HFFc6 (cell line): Measurements from ENCODE around the gene NDUFB7. TPM values are rescaled to one million over a fixed set of nuclear protein-coding genes. Genes with fewer than 3 reads are reported as not detected.
"Not testable (repeated sequence)": the region's sequence is repeated elsewhere in the genome, so short reads cannot be mapped to it uniquely, and the experiment has no call there.

ENCODE experiments used
- DNase-seq: peaks from one replicate; pipeline ENCODE4 v3.0.0-alpha.2; 2018
- H3K27ac Mint-ChIP-seq: 2 replicates; pipeline ENCODE4 v1.8.0; 2020; ENCODE audit warnings: mild to moderate bottlenecking, mixed read lengths
- H3K27me3 Mint-ChIP-seq: 2 replicates; pipeline ENCODE4 v1.8.0; 2021; ENCODE audit warnings: mild to moderate bottlenecking, moderate library complexity, mixed read lengths; ENCODE audit not compliant: insufficient read depth
- H3K36me3 Mint-ChIP-seq: 2 replicates; pipeline ENCODE4 v1.8.0; 2021; ENCODE audit warnings: low read depth, mixed read lengths
- H3K4me1 Mint-ChIP-seq: 2 replicates; pipeline ENCODE4 v1.8.0; 2020; ENCODE audit warnings: low read depth, mixed read lengths
- H3K4me3 Mint-ChIP-seq: 2 replicates; pipeline ENCODE4 v1.8.0; 2020; ENCODE audit warnings: mild to moderate bottlenecking, moderate library complexity, mixed read lengths
- H3K9me3 Mint-ChIP-seq: 2 replicates; pipeline ENCODE4 v1.8.0; 2020; ENCODE audit warnings: mild to moderate bottlenecking, mixed read lengths
- total RNA-seq, 6 experiments: library from RNA; stranded (reverse); fragmentation: NEBNext Ultra II Directional; extraction: Animal tissue kit (Norgen Biotek cat#: 25700); gene quantifications; 2 replicates in 1 of 6; 3 replicates in 5 of 6; pipeline ENCODE4 v1.2.3, GENCODE V29; 2021
- TF ChIP-seq, protein P1 (sequence below): fragments of 200-600 bp; sonication (generic); IDR thresholded peaks from 2 replicates; pipeline ENCODE4 v1.5.0; 2021; ENCODE audit warnings: antibody characterized with exemption, mild to moderate bottlenecking

Gene NDUFB7
- total RNA-seq, 6 experiments from 2014 or later = 167 to 227 (median 199) TPM

DNA sequence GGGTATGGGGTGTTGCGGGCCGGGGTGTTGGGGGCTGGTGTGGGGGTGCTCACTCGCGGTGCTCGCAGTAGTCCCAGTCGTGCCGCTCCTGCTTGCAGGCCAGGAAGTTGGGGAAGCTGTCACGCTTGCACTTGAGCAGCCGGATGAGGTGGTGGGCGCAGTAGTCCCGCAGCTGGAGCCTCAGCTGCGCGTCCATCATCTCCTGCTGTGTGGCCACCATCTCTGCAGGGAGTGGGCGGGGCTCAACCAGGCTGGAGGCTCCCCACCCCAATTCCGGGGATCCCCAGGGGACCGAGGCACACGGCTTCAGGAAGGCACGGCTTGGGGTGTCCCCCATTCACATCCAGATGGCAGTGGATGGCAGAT, 5.2 kb downstream of the NDUFB7 start:
- H3K36me3 Mint-ChIP-seq = peaks cover 7% of the 10 kb centered on the region
- H3K9me3 Mint-ChIP-seq = no peaks in the 10 kb centered on the region

DNA sequence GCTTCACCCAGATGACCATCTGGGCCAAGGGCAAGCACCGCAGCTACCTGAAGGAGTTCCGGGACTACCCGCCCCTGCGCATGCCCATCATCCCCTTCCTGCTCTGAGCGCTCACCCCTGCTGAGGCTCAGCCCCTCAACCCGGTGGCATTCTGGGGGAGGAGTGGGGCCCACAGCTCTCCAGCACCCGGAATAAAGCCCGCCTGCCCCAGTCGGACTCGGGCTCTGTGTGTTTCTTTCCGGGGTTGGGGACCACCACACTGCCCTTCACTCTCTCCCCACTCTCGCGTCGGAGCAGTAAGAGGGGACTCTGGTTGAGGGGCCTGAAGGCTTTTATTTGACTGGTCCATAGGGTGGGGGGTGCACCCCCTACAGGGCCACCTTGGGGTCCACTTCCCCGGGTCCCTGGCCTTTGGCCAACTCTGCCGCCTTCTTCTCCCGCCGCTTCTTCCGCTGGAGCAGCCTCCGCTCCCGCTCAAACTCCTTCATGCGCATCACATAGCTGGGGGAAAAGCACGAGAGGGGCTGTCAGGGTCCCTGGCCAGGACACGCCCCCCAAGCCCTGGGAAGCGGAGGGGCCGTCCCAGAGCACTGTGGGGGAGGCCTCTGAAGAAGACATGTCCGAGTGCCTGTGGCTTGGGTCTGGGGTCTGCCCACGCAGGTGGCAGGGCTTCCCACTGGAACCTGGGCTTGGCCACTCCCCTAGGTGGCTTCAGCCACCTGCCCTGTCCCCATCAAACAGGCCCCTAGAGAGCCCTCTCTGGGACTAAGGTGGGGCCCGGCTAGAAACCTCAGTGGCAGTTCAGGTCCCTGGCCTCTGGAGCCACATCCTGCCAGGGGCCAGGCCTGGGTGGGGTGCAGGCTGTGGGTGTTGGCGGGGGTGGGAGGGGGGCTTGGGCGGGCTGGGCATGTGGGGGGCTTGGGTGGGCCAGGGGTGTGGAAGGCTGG, 5.8 kb downstream of the NDUFB7 start:
- Mint-ChIP-seq H3K27ac (no peak overlapping the region), H3K27me3 (no peaks in the 10 kb centered on the region), H3K9me3 (no peaks in the 10 kb centered on the region), H3K4me3 (no peak overlapping the region), H3K4me1 (peaks cover 6% of the 10 kb centered on the region; the same call in 1 of the 2 replicates), H3K36me3 (0 out of 2 replicates have a peak, but pooled peaks cover under 1% of the 10 kb centered on the region)
- no peak for DNase-seq
- TF ChIP-seq, protein P1, sequence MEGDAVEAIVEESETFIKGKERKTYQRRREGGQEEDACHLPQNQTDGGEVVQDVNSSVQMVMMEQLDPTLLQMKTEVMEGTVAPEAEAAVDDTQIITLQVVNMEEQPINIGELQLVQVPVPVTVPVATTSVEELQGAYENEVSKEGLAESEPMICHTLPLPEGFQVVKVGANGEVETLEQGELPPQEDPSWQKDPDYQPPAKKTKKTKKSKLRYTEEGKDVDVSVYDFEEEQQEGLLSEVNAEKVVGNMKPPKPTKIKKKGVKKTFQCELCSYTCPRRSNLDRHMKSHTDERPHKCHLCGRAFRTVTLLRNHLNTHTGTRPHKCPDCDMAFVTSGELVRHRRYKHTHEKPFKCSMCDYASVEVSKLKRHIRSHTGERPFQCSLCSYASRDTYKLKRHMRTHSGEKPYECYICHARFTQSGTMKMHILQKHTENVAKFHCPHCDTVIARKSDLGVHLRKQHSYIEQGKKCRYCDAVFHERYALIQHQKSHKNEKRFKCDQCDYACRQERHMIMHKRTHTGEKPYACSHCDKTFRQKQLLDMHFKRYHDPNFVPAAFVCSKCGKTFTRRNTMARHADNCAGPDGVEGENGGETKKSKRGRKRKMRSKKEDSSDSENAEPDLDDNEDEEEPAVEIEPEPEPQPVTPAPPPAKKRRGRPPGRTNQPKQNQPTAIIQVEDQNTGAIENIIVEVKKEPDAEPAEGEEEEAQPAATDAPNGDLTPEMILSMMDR = no peak

More for the DNA sequence above, 5.2 kb downstream of the NDUFB7 start:
- DNase-seq = no peak
- Mint-ChIP-seq H3K4me3 (no peak overlapping the region), H3K27me3 (no peaks in the 10 kb centered on the region), H3K4me1 (peaks cover 10% of the 10 kb centered on the region; the same call in 1 of the 2 replicates), H3K27ac (no peak overlapping the region)
- TF ChIP-seq, protein P1 = no peak

DNA sequence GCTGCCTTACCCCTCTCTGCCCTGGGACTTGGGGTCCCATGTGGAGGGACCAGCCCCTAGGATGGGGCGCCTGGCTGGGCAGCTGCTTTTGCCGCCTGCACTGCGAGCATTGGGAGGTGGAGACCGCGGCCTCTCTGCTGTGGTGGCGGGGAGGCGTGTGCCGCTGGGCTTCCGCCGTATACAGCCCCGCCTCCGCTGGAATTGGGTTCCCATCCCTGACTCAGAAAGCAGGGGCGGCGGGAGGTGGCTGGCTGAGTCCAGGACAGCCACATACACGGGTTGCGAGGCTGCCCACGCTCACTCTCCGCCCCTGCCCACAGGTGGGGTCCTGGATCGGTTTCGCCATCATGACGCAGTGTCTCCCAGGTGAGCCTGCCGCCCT, 6.6 kb downstream of the NDUFB7 start:
- no peaks in the 10 kb centered on the region for H3K36me3 Mint-ChIP-seq
- no peak overlapping the region for H3K4me3 Mint-ChIP-seq
- no peaks in the 10 kb centered on the region for H3K9me3 Mint-ChIP-seq
- H3K27ac Mint-ChIP-seq = no peak overlapping the region
- no peak for DNase-seq
- H3K27me3 Mint-ChIP-seq = no peaks in the 10 kb centered on the region
- TF ChIP-seq, protein P1 = no peak
- H3K4me1 Mint-ChIP-seq = no peaks in the 10 kb centered on the region

DNA sequence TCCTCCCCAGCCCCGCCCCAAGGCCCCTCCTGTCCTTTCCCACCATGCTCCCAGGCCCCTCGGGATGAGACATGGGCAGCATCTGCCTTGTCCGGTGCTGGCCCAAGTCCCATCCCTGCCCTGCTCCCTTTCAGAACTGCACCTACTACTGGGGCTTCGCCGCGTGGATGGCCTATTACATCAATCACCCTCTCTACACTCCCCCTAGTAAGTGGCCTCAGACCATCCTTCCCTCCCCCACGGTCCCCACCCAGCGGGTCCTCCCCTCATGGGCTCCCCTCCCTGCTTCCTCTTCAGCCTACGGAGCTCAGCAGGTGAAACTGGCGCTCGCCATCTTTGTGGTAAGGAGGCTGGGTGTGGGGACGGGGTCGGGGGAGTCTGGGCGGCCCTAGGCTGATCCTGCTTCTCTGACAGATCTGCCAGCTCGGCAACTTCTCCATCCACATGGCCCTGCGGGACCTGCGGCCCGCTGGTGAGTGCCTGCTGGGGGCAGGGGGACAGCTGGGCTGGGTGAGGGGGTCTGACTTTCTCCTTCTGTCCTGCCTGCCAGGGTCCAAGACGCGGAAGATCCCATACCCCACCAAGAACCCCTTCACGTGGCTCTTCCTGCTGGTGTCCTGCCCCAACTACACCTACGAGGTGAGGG, 7.1 kb downstream of the NDUFB7 start:
- not testable (repeated sequence) for H3K27me3 Mint-ChIP-seq, H3K9me3 Mint-ChIP-seq, H3K36me3 Mint-ChIP-seq, DNase-seq, H3K4me3 Mint-ChIP-seq, H3K4me1 Mint-ChIP-seq, H3K27ac Mint-ChIP-seq

DNA sequence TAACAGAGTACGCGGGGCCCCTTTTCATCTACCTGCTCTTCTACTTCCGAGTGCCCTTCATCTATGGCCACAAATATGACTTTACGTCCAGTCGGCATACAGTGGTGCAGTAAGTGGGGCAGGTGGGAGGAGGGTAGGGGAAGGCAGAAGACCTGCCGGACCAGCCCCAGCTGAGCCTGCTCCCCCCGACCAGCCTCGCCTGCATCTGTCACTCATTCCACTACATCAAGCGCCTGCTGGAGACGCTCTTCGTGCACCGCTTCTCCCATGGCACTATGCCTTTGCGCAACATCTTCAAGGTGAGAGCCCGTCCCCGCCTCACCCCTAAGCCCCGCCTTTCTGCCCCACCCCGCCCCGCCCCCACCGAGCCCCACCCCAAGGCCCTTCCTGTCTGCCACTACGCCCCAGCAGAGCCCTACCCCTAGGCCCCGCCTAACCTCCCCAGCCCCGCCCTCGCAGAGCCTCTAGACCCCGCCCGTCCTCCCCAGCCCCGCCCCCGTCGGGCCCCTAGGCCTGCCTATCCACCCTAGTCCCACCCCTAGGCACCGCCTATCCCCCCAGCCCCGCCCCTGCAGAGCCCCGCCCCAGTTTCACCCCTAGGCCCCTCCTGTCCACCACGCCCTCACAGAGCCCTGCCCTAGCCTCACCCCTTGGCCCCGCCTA, 7.7 kb downstream of the NDUFB7 start:
- H3K4me1 Mint-ChIP-seq = no peaks in the 10 kb centered on the region
- H3K27me3 Mint-ChIP-seq = no peaks in the 10 kb centered on the region; the same call in 1 of the 2 replicates
- TF ChIP-seq, protein P1 = no peak
- H3K36me3 Mint-ChIP-seq = no peaks in the 10 kb centered on the region
- H3K9me3 Mint-ChIP-seq = no peaks in the 10 kb centered on the region
- no peak overlapping the region for H3K4me3 Mint-ChIP-seq
- no peak overlapping the region for H3K27ac Mint-ChIP-seq
- DNase-seq = no peak

DNA sequence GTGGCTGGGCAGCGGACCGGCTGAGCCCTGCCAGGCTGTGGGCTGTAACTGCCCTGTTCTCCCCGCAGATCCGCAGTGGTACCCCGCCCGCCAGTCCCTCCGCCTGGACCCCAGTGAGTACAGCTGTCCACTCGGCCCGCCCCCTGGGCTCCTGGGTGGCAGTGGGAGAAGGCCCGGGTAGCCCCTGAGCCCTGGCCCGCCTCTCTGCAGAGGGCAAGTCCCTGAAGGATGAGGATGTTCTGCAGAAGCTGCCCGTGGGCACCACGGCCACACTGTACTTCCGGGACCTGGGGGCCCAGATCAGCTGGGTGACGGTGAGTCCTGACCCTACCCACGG, 8.3 kb downstream of the NDUFB7 start:
- TF ChIP-seq, protein P1 = no peak
- Mint-ChIP-seq H3K36me3 (no peaks in the 10 kb centered on the region), H3K9me3 (no peaks in the 10 kb centered on the region), H3K27me3 (no peaks in the 10 kb centered on the region; the same call in 1 of the 2 replicates), H3K4me3 (no peak overlapping the region), H3K4me1 (no peaks in the 10 kb centered on the region), H3K27ac (no peak overlapping the region)
- no peak for DNase-seq
